ENCODE data around the gene PLA2G6. TPM values are rescaled to one million over a fixed set of nuclear protein-coding genes. Genes with fewer than 3 reads are reported as not detected.
A peak's percentile ranks its signal among the peaks of the same experiment; 100 is the strongest.
"Not testable (repeated sequence)": the region's sequence is repeated elsewhere in the genome, so short reads cannot be mapped to it uniquely, and the experiment has no call there.

PLA2G6 gene
- total RNA-seq, 1 donor from 2014 or later: 13.5 TPM

DNA sequence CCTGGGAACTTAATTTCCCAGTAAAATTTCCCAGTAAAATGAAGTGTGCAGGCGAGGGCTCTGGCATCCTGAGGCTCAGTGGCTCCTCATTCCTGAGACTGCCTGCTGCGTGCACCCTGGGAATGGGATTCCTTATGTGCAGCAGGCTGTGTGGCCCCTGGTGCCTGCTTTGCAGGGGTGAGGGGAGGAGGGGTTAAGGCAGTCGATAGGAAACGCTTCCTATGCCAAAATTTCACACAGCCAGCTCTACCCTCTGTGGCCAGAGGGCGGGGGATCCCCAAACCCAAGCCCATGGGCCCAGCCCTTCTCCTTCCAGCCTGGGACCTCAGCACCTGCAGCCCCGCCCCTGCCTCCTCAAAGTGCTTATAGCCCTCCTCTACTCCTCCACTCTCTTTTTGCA lies 59.0 kb downstream of the PLA2G6 start:
- DNase-seq (ENCODE audit: low read depth): no peak
- no peak overlapping the region for H3K4me3 ChIP-seq (ENCODE audit: low read depth, low read length)
- TF ChIP-seq, protein P1, sequence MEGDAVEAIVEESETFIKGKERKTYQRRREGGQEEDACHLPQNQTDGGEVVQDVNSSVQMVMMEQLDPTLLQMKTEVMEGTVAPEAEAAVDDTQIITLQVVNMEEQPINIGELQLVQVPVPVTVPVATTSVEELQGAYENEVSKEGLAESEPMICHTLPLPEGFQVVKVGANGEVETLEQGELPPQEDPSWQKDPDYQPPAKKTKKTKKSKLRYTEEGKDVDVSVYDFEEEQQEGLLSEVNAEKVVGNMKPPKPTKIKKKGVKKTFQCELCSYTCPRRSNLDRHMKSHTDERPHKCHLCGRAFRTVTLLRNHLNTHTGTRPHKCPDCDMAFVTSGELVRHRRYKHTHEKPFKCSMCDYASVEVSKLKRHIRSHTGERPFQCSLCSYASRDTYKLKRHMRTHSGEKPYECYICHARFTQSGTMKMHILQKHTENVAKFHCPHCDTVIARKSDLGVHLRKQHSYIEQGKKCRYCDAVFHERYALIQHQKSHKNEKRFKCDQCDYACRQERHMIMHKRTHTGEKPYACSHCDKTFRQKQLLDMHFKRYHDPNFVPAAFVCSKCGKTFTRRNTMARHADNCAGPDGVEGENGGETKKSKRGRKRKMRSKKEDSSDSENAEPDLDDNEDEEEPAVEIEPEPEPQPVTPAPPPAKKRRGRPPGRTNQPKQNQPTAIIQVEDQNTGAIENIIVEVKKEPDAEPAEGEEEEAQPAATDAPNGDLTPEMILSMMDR (conservative IDR thresholded peaks at IDR 0.05; ENCODE audit: low read depth, low read length): no peak

DNA sequence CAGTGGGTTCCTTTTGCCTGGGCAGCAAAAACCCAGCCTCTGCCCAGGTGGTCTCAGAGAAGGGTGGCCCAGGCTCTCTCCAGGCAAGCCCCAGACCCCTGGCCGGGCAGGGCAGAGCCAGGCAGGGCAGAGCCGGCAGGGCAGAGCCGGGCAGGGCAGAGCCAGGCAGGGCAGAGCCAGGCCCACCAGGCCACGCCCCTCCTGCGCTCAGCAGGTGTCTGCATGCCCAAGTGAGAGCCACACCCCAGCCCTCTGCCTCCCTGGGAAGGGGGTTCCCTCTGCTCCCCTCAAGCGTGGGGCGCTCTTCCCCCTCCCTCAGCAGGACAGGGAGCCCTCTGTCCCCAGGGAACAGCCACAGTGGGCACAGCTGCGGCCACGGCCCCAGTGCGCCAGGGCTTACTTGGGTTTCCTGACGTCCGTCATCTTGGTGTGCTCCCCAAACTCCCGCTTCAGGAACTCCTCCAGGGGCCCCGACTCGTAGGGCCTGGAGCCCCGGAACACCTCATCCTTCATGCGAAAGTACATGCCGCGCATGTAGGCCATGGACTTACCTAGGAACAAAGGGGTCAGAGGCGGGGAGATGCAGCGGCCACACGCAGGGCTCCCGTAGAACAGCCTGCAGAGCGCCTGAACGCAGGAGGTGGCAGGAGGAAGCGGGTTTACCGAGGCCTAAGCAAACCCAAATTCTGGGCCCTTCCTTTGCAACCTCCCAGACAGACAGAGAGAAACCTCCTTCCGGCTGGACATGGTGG lies 61.1 kb downstream of the PLA2G6 start:
- TF ChIP-seq, protein P1 (conservative IDR thresholded peaks at IDR 0.05; ENCODE audit: low read depth, low read length): no peak
- no peak for DNase-seq (ENCODE audit: low read depth)
- no peak overlapping the region for H3K4me3 ChIP-seq (ENCODE audit: low read depth, low read length)

DNA sequence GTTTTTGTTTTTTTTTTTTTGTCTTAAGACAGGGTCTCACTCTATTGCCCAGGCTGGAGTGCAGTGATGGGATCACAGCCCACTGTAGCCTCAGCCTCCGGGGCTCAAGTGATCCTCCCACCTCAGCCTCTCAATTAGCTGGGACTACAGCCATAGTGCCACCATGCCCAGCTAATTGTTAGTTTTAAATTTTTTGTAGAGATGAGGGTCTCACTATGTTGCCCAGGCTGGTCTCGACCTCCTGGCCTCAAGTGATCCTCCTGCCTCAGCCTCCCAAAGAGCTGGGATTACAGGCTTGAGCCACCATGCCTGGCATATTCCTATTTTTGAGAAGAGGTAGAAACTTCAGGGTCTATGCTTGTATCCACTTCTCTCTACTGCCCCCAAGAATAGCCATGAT lies 62.9 kb downstream of the PLA2G6 start:
- not testable (repeated sequence) for H3K4me3 ChIP-seq (ENCODE audit: low read depth, low read length); DNase-seq (ENCODE audit: low read depth)

DNA sequence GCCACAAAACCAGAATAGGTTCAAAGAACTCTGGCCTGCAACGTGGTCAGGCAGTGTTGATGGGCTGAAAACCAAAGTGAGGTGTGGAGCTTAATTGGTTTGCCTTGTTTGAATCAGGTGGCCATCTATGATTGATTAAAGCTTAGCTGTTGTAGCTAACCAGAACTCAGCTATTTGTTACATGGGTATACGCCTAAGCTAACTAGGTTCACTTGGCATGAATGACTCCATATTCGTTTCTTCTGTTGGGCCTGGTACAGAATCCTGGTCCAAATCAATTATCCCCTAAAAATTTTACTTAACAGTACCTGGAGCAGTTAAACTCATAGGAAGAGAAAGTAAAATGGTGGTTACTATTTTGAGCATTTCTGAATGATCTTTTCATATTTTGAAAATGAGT lies 63.4 kb downstream of the PLA2G6 start:
- TF ChIP-seq, protein P1 (conservative IDR thresholded peaks at IDR 0.05; ENCODE audit: low read depth, low read length): no peak
- no peak for DNase-seq (ENCODE audit: low read depth)
- no peak overlapping the region for H3K4me3 ChIP-seq (ENCODE audit: low read depth, low read length)

DNA sequence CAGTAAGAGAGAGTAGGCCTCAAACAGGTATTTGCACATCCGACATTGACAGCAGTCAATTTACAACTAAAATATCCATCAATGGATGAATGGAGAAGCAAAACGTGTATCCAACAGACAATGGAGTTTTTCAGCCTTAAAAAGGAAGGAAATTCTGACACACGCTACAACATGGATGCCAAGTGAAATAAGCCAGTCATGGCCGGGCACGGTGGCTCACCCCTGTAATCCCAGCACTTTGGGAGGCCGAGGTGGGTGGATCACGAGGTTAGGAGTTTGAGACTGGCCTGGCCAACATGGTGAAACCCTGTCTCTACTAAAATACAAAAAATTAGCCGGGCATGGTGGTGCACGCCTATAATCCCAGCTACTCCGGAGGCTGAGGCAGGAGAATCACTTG lies 64.1 kb downstream of the PLA2G6 start:
- not testable (repeated sequence) for H3K4me3 ChIP-seq (ENCODE audit: low read depth, low read length); DNase-seq (ENCODE audit: low read depth)

DNA sequence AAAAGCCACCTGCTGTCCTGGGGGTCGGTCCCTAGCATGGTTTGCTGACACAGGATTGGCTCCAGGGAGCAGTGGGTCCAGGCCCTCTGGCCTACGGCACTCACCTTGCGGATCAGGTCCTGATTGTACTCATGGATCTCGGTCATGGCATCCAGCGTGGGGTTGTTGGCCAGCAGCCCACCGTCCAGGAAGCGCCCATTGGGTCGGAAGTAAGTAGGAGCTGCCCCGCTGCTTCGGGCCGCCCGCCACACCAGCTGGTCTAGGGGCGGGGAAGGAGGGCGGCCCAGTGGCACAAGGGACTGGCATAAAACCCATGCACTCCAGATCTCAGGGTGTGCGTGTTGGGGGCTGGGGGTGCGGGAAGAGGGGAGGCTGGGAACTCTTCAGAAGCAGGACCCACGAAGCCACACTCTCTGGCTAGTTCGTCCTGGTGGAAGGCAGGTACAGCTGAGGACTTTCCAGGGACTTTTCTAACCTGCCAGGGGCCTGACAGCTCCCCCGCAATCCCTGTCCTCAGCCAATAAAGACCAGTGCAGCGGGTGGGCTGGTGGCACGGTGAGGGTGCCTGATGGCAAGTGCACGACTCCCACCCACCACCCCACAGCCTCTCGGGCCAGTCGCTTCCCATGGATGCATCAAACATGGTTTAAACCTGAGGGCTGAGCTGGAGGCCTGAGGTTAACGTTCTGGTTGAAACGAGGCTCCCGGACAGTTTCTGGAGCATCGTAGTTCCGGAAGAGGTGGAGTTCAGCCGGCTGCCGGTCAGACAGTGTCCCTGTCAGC lies 66.0 kb downstream of the PLA2G6 start:
- H3K4me3 ChIP-seq (ENCODE audit: low read depth, low read length): no peak overlapping the region
- DNase-seq (ENCODE audit: low read depth): no peak
- TF ChIP-seq, protein P1 (conservative IDR thresholded peaks at IDR 0.05; ENCODE audit: low read depth, low read length): no peak

DNA sequence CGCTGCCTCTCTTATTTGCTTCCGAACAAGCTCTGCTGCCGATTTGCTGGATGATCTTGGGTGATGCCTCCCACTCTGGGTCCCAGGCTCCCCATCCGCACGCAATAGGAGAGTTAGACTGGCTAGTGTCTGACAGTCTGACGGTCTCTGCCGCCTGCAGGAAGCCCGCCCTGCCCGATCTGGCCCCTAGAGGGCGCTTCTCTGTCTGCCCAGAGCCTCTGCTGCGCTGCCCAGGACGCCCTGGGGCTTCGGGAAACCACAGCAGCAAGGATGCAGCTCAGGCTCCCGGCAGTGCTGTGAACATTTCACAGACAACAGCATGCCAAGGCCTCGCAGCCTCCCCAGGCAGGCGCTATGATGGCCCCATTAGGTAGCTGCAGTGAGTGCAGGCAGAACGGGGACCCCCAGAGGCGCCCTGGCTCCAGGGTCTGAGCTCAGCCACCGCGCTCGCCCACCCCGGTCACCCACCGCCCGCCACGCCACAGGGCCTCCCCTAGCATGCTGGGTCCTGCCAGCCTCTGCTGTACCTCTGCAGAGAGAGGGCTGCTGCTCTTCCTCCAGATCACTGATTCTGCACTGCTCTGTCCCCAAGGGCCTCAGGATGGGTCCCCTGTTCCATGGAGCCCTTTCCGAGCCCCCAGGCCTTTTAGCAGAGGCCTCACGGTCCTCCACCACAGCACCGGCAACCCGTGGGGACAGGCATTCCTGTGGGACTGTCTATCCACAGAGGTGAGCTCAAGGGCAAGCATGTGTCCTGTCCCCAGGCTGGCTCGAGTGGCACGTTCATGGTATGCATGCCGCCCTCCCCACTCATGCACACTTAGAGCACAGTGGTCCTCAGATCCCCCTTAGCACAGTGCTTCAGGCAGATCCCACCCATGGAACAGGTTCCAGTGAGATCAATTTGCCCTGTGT lies 66.9 kb downstream of the PLA2G6 start:
- DNase-seq (ENCODE audit: low read depth): no peak
- H3K4me3 ChIP-seq (ENCODE audit: low read depth, low read length): no peak overlapping the region
- TF ChIP-seq, protein P1 (conservative IDR thresholded peaks at IDR 0.05; ENCODE audit: low read depth, low read length): peak; percentile 90
